Ovary (tissue), 9 donors: Measurements from ENCODE around the gene TMPRSS5. TPM values are rescaled to one million over a fixed set of nuclear protein-coding genes. Genes with fewer than 3 reads are reported as not detected.
"Not testable (repeated sequence)": the region's sequence is repeated elsewhere in the genome, so short reads cannot be mapped to it uniquely, and the experiment has no call there.

ENCODE experiments used
- DNase-seq, 5 donors: peaks; one replicate each; pipeline ENCODE4 v3.0.0-alpha.2; 2019 to 2020
- H3K27ac ChIP-seq, 2 donors: fragments of 200-600 bp; one replicate each; pipeline versions ENCODE4 v1.5.1 to v1.8.0; 2019 to 2022
- H3K27me3 ChIP-seq: fragments of 200-600 bp; one replicate; pipeline ENCODE4 v1.8.0; 2022
- H3K36me3 ChIP-seq: fragments of 200-600 bp; sonication (generic); one replicate; pipeline ENCODE4 v1.5.1; 2019
- H3K4me1 ChIP-seq: one replicate; pipeline ENCODE4 v1.8.1; 2013; ENCODE audit warnings: mild to moderate bottlenecking, moderate library complexity; ENCODE audit not compliant: insufficient read depth
- H3K4me3 ChIP-seq: fragments of 200-600 bp; sonication (generic); one replicate; pipeline ENCODE4 v1.5.1; 2017
- H3K9me3 ChIP-seq, 2 donors: fragments of 200-600 bp in 1 of 2; sonication (generic) in 1 of 2; one replicate each; pipeline versions ENCODE4 v1.5.1 to v1.8.1; 2013 to 2019; ENCODE audit warnings: mild to moderate bottlenecking in 1 of 2, moderate library complexity in 1 of 2
- CTCF ChIP-seq, 3 donors: fragments of 450-650 bp in 2 of 3; fragments of 200-600 bp in 1 of 3; IDR thresholded peaks; one replicate each; pipeline versions ENCODE4 v1.5.1 to v1.8.0; 2016 to 2022; ENCODE audit warnings: antibody characterized with exemption in 3 of 3, mild to moderate bottlenecking in 1 of 3
- EP300 ChIP-seq: sonication (generic); formaldehyde crosslinking; IDR thresholded peaks from one replicate; pipeline ENCODE4 v1.6.1; 2017; ENCODE audit warnings: antibody characterized with exemption
- POLR2A ChIP-seq: fragments of 450-650 bp; IDR thresholded peaks from one replicate; pipeline ENCODE4 v1.6.1; 2017; ENCODE audit warnings: antibody characterized with exemption, mild to moderate bottlenecking, moderate library complexity
- WGBS, 3 donors: extraction: QIAGEN DNeasy Blood & Tissue Kit in 1 of 3; methylation state at CpG; one replicate each; pipeline versions ENCODE4 v1.1.5 to v1.1.7; 2013 to 2017; 5-methylcytosine and 5-hydroxymethylcytosine counted together
- intact Hi-C, 4 donors: fragments of 100-400 bp; cut with DNase I; formaldehyde crosslinking; loops; one replicate each; pipeline versions ENCODE4 v1.11.0 to v1.15.1; 2022 to 2023
- polyA plus RNA-seq, 2 donors: library from polyadenylated mRNA; stranded (reverse); fragments of 200-250 nt in 1 of 2; fragments of 350-450 nt in 1 of 2; fragmentation: Illumina TruSeq in 1 of 2; extraction: RNeasy Lipid Tissue Mini Kit (QIAGEN cat#74804) in 1 of 2; gene quantifications; one replicate each; pipeline ENCODE4 v1.2.3, GENCODE V29; 2013 to 2014
- total RNA-seq, 7 donors: library from RNA; depleted of rRNA in 2 of 7; stranded (reverse); fragments of >200 nt in 2 of 7; fragmentation: NEBNext Ultra II Directional in 3 of 7; extraction: Animal tissue kit (Norgen Biotek cat#: 25700) in 3 of 7; gene quantifications; one replicate each; pipeline versions ENCODE4 v1.1.0 to v1.2.4, GENCODE V29; 2016 to 2023
- donor health status: DM: no; HTN: no; CAD: no; lungs with moderate emphysema.
- donor health status: DM: no; HTN: no; CAD: no.
- donor health status: Bipolar disorder and iron deficiency.
- donor health status: DM: yes; HTN: yes; CAD: no.
- donor health status: DM: no; HTN: no; CAD: no.
- donor health status: DM: yes; HTN: yes; CAD: no.

The TMPRSS5 gene
- total and polyA plus RNA-seq, 9 donors, result 0.27 to 1.1 (median 0.76) TPM; not detected in 2

- no peaks in the 10 kb centered on the region for H3K9me3 ChIP-seq
- H3K27ac ChIP-seq, result no peak overlapping the region
- intact Hi-C loops, result loop anchor here in 1 of 4 donors (10.0 kb wide), 1 partner anchor 951 kb away; no protein-coding TSS in a partner anchor
- no peak overlapping the region for H3K4me3 ChIP-seq
- no peak for DNase-seq
- H3K4me1 ChIP-seq, result no peaks in the 10 kb centered on the region
- no peaks in the 10 kb centered on the region for H3K27me3 ChIP-seq
- TF ChIP-seq EP300 (no peak), POLR2A (no peak), CTCF (IDR thresholded peaks at IDR 0.05) (no peak)
- WGBS, 3 donors, result 58 to 73% (median 60%) methylated on average over 5 of the region's 5 CpGs
- H3K36me3 ChIP-seq, result no peaks in the 10 kb centered on the region
Observed at GRCh38 chr11:113675565-113675964, 30.5 kb downstream of the TMPRSS5 start.

- Histone ChIP-seq H3K4me3 (no peak overlapping the region), H3K9me3 (no peaks in the 10 kb centered on the region), H3K27ac (no peak overlapping the region), H3K4me1 (no peaks in the 10 kb centered on the region), H3K36me3 (no peaks in the 10 kb centered on the region), H3K27me3 (no peaks in the 10 kb centered on the region)
- intact Hi-C loops, result loop anchor here in 1 of 4 donors (10.0 kb wide), 1 partner anchor 950 kb away; no protein-coding TSS in a partner anchor
- DNase-seq, result no peak
- 49 to 51% (median 50%) methylated on average over 5 of the region's 5 CpGs for WGBS, 3 donors
- TF ChIP-seq EP300 (no peak), CTCF (IDR thresholded peaks at IDR 0.05) (no peak)
Observed at GRCh38 chr11:113675003-113675561, 31.0 kb downstream of the TMPRSS5 start.

- no peaks in the 10 kb centered on the region for H3K4me1 ChIP-seq
- intact Hi-C loops, result loop anchor here in 1 of 4 donors (10.0 kb wide), 1 partner anchor 950 kb away; no protein-coding TSS in a partner anchor
- H3K4me3 ChIP-seq, result no peak overlapping the region
- no peaks in the 10 kb centered on the region for H3K27me3 ChIP-seq
- WGBS, 3 donors, result 51 to 88% (median 78%) methylated on average over 3 of the region's 3 CpGs
- no peak overlapping the region for H3K27ac ChIP-seq
- H3K36me3 ChIP-seq, result no peaks in the 10 kb centered on the region
- TF ChIP-seq EP300 (no peak), POLR2A (no peak), CTCF (IDR thresholded peaks at IDR 0.05) (no peak)
- no peaks in the 10 kb centered on the region for H3K9me3 ChIP-seq
- no peak for DNase-seq
Observed at GRCh38 chr11:113674397-113674685, 31.8 kb downstream of the TMPRSS5 start.

GRCh38 chr11:113673550-113674396 is 32.3 kb downstream of the TMPRSS5 start:
- Histone ChIP-seq H3K27ac (no peak overlapping the region), H3K9me3 (no peaks in the 10 kb centered on the region), H3K4me3 (no peak overlapping the region), H3K36me3 (no peaks in the 10 kb centered on the region), H3K27me3 (no peaks in the 10 kb centered on the region), H3K4me1 (no peaks in the 10 kb centered on the region)
- 73 to 90% (median 81%) methylated on average over 4 of the region's 4 CpGs for WGBS, 3 donors
- no peak for DNase-seq
- TF ChIP-seq EP300 (no peak), CTCF (IDR thresholded peaks at IDR 0.05) (no peak), POLR2A (no peak)
- intact Hi-C loops, result loop anchor here in 1 of 4 donors (10.0 kb wide), 1 partner anchor 949 kb away; no protein-coding TSS in a partner anchor

- not testable (repeated sequence) for H3K27me3 ChIP-seq, H3K4me1 ChIP-seq, H3K36me3 ChIP-seq, H3K27ac ChIP-seq, DNase-seq, H3K4me3 ChIP-seq, H3K9me3 ChIP-seq
- 94 to 96% (median 94%) methylated on average over 3 of the region's 3 CpGs for WGBS, 3 donors
- intact Hi-C loops, result loop anchor here in 1 of 4 donors (10.0 kb wide), 1 partner anchor 947 kb away; no protein-coding TSS in a partner anchor
Observed at GRCh38 chr11:113671914-113672313, 34.2 kb downstream of the TMPRSS5 start.
